H9 (cell line): ENCODE data around the gene BRDT. TPM values are rescaled to one million over a fixed set of nuclear protein-coding genes. Genes with fewer than 3 reads are reported as not detected.
A peak's percentile ranks its signal among the peaks of the same experiment; 100 is the strongest.

Source experiments
- DNase-seq: peaks from one replicate; pipeline ENCODE4 v3.0.0-alpha.2; 2017
- H2AFZ ChIP-seq: one replicate; pipeline ENCODE4 v1.6.1; 2013; ENCODE audit warnings: mild to moderate bottlenecking, low read length, control low read depth, moderate library complexity
- H2AK5ac ChIP-seq: 2 replicates; pipeline ENCODE4 v1.6.1; 2013; ENCODE audit warnings: low read length, control low read depth, mixed read lengths; ENCODE audit not compliant: insufficient read length
- H2BK120ac ChIP-seq: one replicate; pipeline ENCODE4 v1.6.1; 2013; ENCODE audit warnings: low read depth, mild to moderate bottlenecking, low read length, control low read depth, inconsistent platforms; ENCODE audit not compliant: poor library complexity, severe bottlenecking
- H2BK12ac ChIP-seq: 2 replicates; pipeline ENCODE4 v1.6.1; 2013; ENCODE audit warnings: low read length, control low read depth, mixed read lengths, low read depth; ENCODE audit not compliant: insufficient read length
- H2BK15ac ChIP-seq: 2 replicates; pipeline ENCODE4 v1.6.1; 2013; ENCODE audit warnings: low read depth, low read length, control low read depth
- H2BK20ac ChIP-seq: one replicate; pipeline ENCODE4 v1.6.1; 2013; ENCODE audit warnings: low read depth, mild to moderate bottlenecking, low read length, control low read depth, inconsistent platforms; ENCODE audit not compliant: poor library complexity, severe bottlenecking
- H2BK5ac ChIP-seq: 2 replicates; pipeline ENCODE4 v1.6.1; 2013; ENCODE audit warnings: low read length, control low read depth, mixed read lengths; ENCODE audit not compliant: insufficient read length
- H3K14ac ChIP-seq: 2 replicates; pipeline ENCODE4 v1.6.1; 2013; ENCODE audit warnings: low read length, control low read depth; ENCODE audit not compliant: insufficient read depth
- H3K18ac ChIP-seq: 2 replicates; pipeline ENCODE4 v1.6.1; 2013; ENCODE audit warnings: low read depth, mild to moderate bottlenecking, mixed read lengths, low read length, control low read depth; ENCODE audit not compliant: insufficient read length
- H3K23ac ChIP-seq: 2 replicates; pipeline ENCODE4 v1.6.1; 2013; ENCODE audit warnings: low read length, control low read depth, mixed read lengths, low read depth; ENCODE audit not compliant: insufficient read length
- H3K23me2 ChIP-seq: 2 replicates; pipeline ENCODE4 v1.6.1; 2013; ENCODE audit warnings: low read depth, mild to moderate bottlenecking, mixed read lengths, low read length, control low read depth; ENCODE audit not compliant: insufficient read length, poor library complexity, severe bottlenecking
- H3K27ac ChIP-seq: 2 replicates; pipeline ENCODE4 v1.5.1; 2013; ENCODE audit warnings: low read length, control low read depth, mixed read lengths, low read depth; ENCODE audit not compliant: insufficient read length
- H3K27me3 ChIP-seq: 2 replicates; pipeline ENCODE4 v1.6.1; 2013; ENCODE audit warnings: low read length, control low read depth, inconsistent platforms; ENCODE audit not compliant: insufficient read depth
- H3K4ac ChIP-seq: 2 replicates; pipeline ENCODE4 v1.6.1; 2013; ENCODE audit warnings: low read depth, mild to moderate bottlenecking, control low read depth, inconsistent platforms, low read length, moderate library complexity
- H3K4me1 ChIP-seq: 2 replicates; pipeline ENCODE4 v1.6.1; 2013; ENCODE audit warnings: low read length, control low read depth, inconsistent platforms; ENCODE audit not compliant: insufficient read depth
- H3K4me2 ChIP-seq: 2 replicates; pipeline ENCODE4 v1.6.1; 2013; ENCODE audit warnings: low read length, control low read depth, mixed read lengths; ENCODE audit not compliant: insufficient read length, insufficient read depth
- H3K56ac ChIP-seq: 2 replicates; pipeline ENCODE4 v1.6.1; 2013; ENCODE audit warnings: low read depth, mild to moderate bottlenecking, mixed read lengths, low read length, control low read depth; ENCODE audit not compliant: insufficient read length
- H3K79me1 ChIP-seq: 2 replicates; pipeline ENCODE4 v1.6.1; 2013; ENCODE audit warnings: low read depth, mild to moderate bottlenecking, moderate library complexity, low read length, control low read depth, inconsistent platforms; ENCODE audit not compliant: insufficient read depth, poor library complexity, severe bottlenecking
- H3K79me2 ChIP-seq: 2 replicates; pipeline ENCODE4 v1.6.1; 2013; ENCODE audit warnings: low read length, control low read depth, inconsistent platforms; ENCODE audit not compliant: insufficient read depth
- H3K9ac ChIP-seq: 2 replicates; pipeline ENCODE4 v1.6.1; 2013; ENCODE audit warnings: low read length, control low read depth, mixed read lengths; ENCODE audit not compliant: insufficient read length; ENCODE audit errors: extremely low read depth
- H3K9me3 ChIP-seq: one replicate; pipeline ENCODE4 v1.6.1; 2013; ENCODE audit warnings: low read depth, low read length, inconsistent platforms; ENCODE audit not compliant: control insufficient read depth
- H3T11ph ChIP-seq: one replicate; pipeline ENCODE4 v1.6.1; 2013; ENCODE audit warnings: mild to moderate bottlenecking, low read length, control low read depth, inconsistent platforms
- H4K20me1 ChIP-seq: one replicate; pipeline ENCODE4 v1.6.1; 2013; ENCODE audit not compliant: control insufficient read depth, insufficient read length, insufficient read depth
- H4K5ac ChIP-seq: 2 replicates; pipeline ENCODE4 v1.6.1; 2013; ENCODE audit warnings: low read depth, mild to moderate bottlenecking, mixed read lengths, low read length, control low read depth; ENCODE audit not compliant: insufficient read length
- H4K8ac ChIP-seq: replicated peaks from 2 replicates; pipeline ENCODE4 v1.6.1; 2013; ENCODE audit warnings: low read length, control low read depth, mixed read lengths, low read depth; ENCODE audit not compliant: insufficient read length
- H4K91ac ChIP-seq: 2 replicates; pipeline ENCODE4 v1.6.1; 2013; ENCODE audit warnings: low read depth, mild to moderate bottlenecking, moderate library complexity, mixed read lengths, low read length, control low read depth; ENCODE audit not compliant: insufficient read length
- H3K27ac Mint-ChIP-seq, 3 experiments: 2 replicates in 2 of 3; 3 replicates in 1 of 3; pipeline ENCODE4 v1.8.0; 2020 to 2021; ENCODE audit warnings: mixed read lengths in 3 of 3, mild to moderate bottlenecking in 1 of 3, moderate library complexity in 1 of 3
- H3K27me3 Mint-ChIP-seq: 2 replicates; pipeline ENCODE4 v1.8.0; 2021; ENCODE audit warnings: low read depth, mild to moderate bottlenecking, moderate library complexity, mixed read lengths
- H3K36me3 Mint-ChIP-seq, 3 experiments: 2 replicates in 2 of 3; 3 replicates in 1 of 3; pipeline ENCODE4 v1.8.0; 2020 to 2021; ENCODE audit warnings: low read depth in 3 of 3, mixed read lengths in 3 of 3; ENCODE audit not compliant: insufficient read depth in 1 of 3
- H3K4me1 Mint-ChIP-seq, 2 experiments: 2 replicates each; pipeline ENCODE4 v1.8.0; 2020; ENCODE audit warnings: mixed read lengths in 2 of 2
- H3K4me3 Mint-ChIP-seq, 2 experiments: 2 replicates in 1 of 2; 3 replicates in 1 of 2; pipeline ENCODE4 v1.8.0; 2020 to 2021; ENCODE audit warnings: mild to moderate bottlenecking in 2 of 2, mixed read lengths in 2 of 2, moderate library complexity in 1 of 2
- H3K9me3 Mint-ChIP-seq, 2 experiments: 2 replicates in 1 of 2; 3 replicates in 1 of 2; pipeline ENCODE4 v1.8.0; 2020; ENCODE audit warnings: mild to moderate bottlenecking in 2 of 2, mixed read lengths in 2 of 2, moderate library complexity in 1 of 2
- WGBS: extraction: QIAGEN DNeasy Blood & Tissue Kit; methylation state at CpG from one replicate; pipeline ENCODE4 v1.1.7; 2013; ENCODE audit warnings: missing lambda C conversion rate, low lambda C conversion rate, mixed read lengths; ENCODE audit not compliant: insufficient read length; ENCODE audit errors: extremely low coverage; 5-methylcytosine and 5-hydroxymethylcytosine counted together
- total RNA-seq: library from RNA; stranded (reverse); gene quantifications from 2 replicates; pipeline ENCODE4 v1.2.1, GENCODE V29; 2021
- TF ChIP-seq, protein P1 (sequence below): fragments of 200-600 bp; sonication (generic); conservative IDR thresholded peaks from 3 replicates; pipeline ENCODE4 v1.8.0; 2021; ENCODE audit warnings: antibody characterized with exemption, mild to moderate bottlenecking

BRDT gene
- total RNA-seq, 1 experiment from 2014 or later, result 0.15 TPM

DNA sequence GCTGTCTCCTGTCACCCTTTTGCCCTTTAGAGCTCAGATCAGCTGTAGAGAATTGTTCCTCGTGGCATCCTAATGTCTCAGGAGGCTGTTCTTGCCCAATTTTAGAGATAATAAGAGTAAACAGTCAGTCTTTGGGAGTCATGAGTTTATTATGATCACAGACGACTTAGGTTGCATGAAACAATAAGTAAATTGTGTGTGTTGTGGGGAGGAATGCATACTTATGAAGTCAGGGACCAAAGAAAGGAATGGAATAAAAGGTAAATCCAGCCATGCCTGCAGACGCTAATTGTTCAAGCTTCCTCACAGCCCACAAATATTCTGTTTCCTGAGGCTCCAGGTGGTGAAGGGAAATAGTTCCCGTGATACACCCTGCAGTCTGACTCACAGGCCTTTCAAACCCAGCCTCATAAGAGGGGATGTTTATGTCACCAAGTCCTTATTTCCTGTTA is 81.5 kb downstream of the BRDT start:
- Mint-ChIP-seq H3K9me3 (peaks cover 11 to 12% of the 10 kb centered on the region in 2 experiments; a peak in 4 of 5 replicates), H3K27ac (no peak overlapping the region; a peak in 1 of 7 replicates), H3K27me3 (peaks cover 18% of the 10 kb centered on the region), H3K4me3 (peak overlapping the region; percentile 70 to 86), H3K4me1 (peaks cover 12 to 14% of the 10 kb centered on the region in 2 experiments), H3K36me3 (peaks cover 6 to 14% (median 11%) of the 10 kb centered on the region in 3 experiments; a peak in 6 of 7 replicates)
- no peak overlapping the region for H3K56ac ChIP-seq
- H2BK20ac ChIP-seq, result no peak overlapping the region
- no peak overlapping the region for H3K14ac ChIP-seq
- no peaks in the 10 kb centered on the region for H4K20me1 ChIP-seq
- no peaks in the 10 kb centered on the region for H3K79me1 ChIP-seq
- TF ChIP-seq, protein P1, sequence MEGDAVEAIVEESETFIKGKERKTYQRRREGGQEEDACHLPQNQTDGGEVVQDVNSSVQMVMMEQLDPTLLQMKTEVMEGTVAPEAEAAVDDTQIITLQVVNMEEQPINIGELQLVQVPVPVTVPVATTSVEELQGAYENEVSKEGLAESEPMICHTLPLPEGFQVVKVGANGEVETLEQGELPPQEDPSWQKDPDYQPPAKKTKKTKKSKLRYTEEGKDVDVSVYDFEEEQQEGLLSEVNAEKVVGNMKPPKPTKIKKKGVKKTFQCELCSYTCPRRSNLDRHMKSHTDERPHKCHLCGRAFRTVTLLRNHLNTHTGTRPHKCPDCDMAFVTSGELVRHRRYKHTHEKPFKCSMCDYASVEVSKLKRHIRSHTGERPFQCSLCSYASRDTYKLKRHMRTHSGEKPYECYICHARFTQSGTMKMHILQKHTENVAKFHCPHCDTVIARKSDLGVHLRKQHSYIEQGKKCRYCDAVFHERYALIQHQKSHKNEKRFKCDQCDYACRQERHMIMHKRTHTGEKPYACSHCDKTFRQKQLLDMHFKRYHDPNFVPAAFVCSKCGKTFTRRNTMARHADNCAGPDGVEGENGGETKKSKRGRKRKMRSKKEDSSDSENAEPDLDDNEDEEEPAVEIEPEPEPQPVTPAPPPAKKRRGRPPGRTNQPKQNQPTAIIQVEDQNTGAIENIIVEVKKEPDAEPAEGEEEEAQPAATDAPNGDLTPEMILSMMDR, result no peak
- WGBS, result no CpG with 5 or more reads among the region's 4 CpGs
- no peak overlapping the region for H2BK5ac ChIP-seq
- H4K91ac ChIP-seq, result no peak overlapping the region
- H3K9me3 ChIP-seq, result no peaks in the 10 kb centered on the region
- H3K4ac ChIP-seq, result no peak overlapping the region
- H2AFZ ChIP-seq, result peak overlapping the region; percentile 70
- H4K5ac ChIP-seq, result no peak overlapping the region
- H4K8ac ChIP-seq, result no peak overlapping the region
- no peak overlapping the region for H2BK120ac ChIP-seq
- no peak overlapping the region for H2AK5ac ChIP-seq
- H3K79me2 ChIP-seq, result no peaks in the 10 kb centered on the region
- H3K27me3 ChIP-seq, result no peaks in the 10 kb centered on the region; the same call in 1 of the 2 replicates
- peak overlapping the region; percentile 61 for H3K4me2 ChIP-seq
- H3T11ph ChIP-seq, result no peak overlapping the region
- no peak for DNase-seq
- H3K23ac ChIP-seq, result no peak overlapping the region
- H3K23me2 ChIP-seq, result peaks cover 11% of the 10 kb centered on the region
- no peak overlapping the region for H2BK15ac ChIP-seq
- H3K27ac ChIP-seq, result no peak overlapping the region
- H3K9ac ChIP-seq, result no peak overlapping the region
- H3K4me1 ChIP-seq, result no peaks in the 10 kb centered on the region; the same call in 1 of the 2 replicates
- no peak overlapping the region for H3K18ac ChIP-seq
- H2BK12ac ChIP-seq, result no peak overlapping the region
